Activated gamma-delta T cell treated with Interleukin-2 at 50 U/mL for 16 hours (primary cell): ENCODE data around the gene MTM1.

Source experiments
- DNase-seq: peaks from one replicate; pipeline ENCODE4 v3.0.0-alpha.2; 2020

Gene MTM1

DNA sequence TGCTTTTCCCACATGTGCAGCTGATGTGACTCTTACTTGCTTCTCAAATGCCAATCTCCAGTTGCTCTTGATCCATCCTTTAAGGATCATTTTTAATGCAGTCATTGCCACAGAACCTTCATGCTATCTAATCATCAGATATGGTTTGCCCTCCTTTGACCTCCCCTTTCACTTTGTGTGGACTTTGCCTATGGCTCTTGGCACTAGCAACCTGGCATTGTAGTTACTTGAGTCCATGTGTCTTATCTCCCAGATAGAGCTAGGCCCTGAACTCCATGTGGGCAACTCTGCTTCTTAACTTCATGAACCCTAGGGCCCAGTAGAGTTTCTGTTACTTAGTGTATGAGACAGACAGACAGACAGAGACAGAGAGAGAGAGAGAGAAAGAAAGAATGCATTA lies 41.6 kb downstream of the MTM1 start:
- no peak for DNase-seq

DNA sequence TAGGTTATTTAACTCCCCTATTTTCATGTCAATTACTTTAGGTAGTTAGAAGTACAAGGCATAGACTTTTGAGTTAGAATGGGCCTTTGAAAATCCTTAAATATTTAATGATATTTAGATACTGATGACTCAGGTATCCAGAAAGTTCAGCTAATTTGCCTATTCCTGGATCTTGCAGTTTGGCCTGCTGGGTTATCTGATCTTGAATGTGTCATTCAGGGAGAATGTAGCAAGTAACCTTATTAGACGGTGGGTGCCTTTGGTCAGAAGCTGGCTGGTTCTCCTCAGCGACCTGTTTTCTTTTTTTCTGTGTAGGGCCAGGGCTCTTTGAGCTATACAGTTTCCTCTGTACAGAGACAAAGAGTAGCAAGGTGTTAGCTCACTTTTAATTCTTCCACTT lies 42.0 kb downstream of the MTM1 start:
- no peak for DNase-seq

DNA sequence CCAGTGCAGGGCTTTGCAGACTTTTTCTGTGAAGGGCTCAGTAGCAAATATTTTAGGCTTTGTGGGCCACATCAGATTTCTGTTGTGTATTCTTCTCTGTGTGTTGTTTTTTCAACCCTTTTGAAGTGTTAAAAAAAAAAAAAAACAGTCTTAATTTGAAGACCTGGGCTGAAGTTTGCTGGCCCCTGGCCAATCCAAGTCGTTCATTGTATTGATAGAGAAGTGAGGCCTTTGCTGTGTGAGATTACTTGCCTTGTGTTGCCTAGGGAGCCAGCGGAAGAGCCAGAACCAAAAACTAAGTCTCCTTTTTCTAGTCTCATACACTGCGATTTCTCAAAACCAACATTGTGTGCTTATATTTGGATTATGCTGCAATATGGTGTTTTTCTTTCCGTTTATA lies 46.9 kb downstream of the MTM1 start:
- DNase-seq: no peak

DNA sequence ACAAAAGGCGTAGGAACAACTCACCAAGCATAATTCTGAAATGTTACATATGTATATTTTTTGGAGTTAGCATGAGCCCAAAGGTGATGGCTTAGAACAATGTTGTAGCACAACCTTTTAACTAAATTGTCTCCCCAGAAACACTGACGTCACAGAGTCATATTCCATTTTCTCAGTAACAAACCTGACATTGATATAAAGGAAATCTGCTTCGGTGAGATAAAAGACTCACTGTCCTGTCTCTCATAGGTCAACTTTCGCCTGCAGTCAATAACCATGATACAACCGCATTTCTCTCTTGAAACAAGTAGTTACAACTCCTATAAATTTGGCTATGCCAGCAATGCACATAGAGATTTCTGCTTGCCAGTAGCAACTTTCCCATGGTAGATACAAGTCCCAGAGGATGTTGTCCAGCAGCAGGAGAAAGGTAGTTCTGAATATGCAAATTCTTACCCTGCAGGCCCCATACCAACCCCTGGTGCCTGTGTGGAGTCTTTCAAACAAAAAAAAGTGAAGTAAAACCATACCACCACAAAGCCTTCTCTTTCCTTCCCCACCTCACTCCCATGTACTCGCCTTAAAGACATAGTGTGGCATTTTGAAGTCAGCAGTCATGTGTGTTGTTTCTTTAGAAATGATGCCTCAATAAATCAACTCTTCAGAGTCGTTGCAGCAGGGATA lies 47.9 kb downstream of the MTM1 start:
- no peak for DNase-seq

DNA sequence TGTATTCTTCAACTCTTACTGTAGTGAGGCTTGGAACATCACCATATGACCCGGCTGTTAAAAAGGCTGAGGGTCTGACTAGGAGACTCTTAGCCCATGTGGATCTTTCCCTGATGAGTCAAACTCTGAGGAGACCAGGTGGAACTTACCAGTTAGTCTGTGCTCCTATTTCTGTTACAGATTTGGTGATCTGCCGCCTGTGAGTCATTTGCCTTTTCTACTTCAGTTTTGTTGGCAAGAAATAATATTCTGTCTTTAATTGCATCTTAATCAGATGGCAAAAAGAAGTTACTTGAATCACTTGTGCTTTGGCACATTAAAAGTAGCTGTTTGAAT lies 48.4 kb downstream of the MTM1 start:
- no peak for DNase-seq

DNA sequence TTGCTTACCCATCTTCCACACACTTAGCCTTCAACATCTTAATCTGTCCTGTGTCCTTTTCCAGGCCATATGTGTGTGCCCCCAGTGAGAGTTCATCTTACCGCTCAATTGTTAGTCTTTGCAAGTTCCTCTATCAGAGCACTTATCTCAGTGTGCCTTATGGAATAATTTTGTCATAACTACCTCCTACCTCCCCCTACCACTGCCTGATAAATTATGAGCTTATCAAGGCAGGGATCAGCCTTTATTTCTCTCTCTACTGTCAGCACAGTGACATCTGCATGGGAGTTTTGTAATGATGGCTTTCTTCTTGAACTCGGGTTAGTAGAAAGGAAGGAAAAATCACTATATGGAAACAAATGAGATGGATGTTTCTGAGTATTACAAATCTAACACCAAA lies 53.2 kb downstream of the MTM1 start:
- no peak for DNase-seq

DNA sequence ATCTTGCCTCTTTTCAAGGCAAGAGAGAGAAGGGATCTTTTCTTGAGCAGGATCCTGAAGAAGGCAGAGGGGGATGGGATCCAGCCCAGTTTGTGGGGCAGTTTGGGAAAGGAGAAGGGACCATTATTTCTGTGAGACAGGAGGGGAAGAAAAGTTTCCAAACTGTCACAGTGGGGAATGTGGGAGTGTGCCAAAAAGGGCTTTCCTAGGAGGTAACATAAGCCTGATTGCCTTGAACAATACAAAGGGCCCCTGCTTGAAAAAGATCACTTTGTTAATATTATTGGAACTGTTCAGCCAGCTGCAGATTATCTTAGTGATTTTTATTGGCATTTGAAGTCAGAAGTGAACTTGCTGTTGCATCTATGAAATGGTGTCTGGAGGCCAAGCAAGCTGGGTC lies 55.2 kb downstream of the MTM1 start:
- DNase-seq: no peak

DNA sequence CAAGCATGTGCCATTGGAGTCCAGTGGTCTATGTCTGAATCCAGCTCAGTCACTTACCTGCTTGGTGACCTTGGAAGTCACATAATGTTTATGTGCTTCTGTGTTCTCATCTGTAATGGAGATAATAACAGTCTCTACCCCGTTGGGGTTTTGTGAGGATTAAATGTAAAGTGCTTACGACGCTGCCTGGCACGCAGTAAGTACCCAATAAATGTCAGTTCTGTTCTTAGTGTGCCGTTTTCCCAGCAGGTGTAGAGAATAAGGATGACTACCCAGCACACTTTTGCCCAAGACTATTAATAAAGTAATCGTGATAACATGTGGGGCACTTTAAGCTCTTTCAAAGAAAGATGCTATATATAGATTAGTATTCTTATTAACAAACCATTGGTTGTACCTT lies 56.7 kb downstream of the MTM1 start:
- no peak for DNase-seq

DNA sequence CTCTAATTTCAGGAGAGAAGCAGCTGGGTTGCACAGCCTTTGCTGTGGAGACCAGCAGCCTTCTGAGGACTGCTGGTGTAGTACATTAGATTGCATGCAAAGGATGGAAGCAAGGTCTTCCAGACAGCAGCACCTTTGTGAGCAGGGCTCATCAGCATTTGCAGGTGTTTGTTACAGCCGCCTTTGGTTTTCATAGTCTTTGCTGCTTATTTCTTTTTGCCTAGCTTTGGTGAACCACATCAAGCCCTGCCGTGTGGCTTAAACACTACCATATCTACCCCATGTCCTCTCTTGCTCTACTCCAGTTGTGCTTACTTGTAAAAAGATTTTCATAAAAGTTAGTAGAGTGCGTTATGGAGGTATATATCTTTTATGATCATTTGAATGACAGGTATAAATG lies 57.5 kb downstream of the MTM1 start:
- DNase-seq: no peak

DNA sequence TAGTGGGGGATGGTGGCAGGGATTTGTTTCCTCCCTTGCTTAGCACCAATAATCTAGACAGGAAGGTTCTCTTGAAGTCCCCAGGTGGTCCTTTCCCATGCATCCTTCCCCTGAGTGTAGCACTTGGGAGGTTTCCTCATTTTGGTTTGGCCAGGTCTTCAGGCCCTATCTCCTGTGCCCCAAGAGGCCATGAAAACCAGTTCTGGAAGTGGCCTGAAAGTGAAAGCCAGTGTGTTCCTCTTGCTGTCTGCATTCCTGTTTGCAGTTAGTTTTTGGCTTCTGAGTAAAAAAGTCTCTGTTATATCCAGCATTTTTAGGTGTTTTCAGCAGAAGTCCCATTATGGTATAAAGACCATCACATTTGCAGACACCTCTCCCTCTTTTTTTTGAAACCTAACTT lies 59.5 kb downstream of the MTM1 start:
- DNase-seq: no peak

DNA sequence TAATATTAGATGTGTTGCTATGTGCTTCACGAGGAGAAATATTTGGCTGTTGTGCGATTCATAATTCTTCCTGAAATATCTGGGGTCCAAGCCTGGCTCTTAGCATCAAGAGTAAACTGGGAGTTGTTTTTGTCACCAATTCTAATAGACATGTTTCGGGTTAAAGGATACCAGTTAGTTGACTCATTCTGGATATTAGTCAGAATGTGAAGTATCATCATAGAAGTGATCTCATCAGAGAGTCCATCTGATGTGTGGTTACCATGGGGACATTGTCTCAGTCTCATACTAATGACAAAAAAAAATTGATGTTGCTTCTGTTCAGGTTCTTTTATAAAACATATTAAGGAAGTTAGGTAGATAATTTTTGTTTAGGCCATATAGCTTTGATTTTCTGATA lies 67.5 kb downstream of the MTM1 start:
- no peak for DNase-seq

DNA sequence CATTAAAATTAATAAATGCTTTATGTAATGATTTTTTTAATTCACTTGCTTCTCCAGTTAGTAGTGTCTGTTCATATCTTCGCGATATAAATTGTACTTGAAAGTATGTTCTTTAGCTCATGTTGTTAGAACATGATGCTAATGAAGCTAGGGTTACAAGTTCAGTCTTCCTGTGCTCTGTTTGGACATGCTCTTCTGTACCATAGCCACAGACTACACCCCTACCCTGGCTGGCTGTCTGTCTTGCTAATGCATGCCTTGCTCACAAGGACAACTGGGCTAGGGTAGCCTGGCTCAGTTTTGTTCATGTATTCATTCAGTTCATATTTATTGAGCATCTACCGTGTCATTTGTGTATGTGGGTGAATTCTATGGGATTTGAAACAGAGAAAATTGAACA lies 74.0 kb downstream of the MTM1 start:
- no peak for DNase-seq

DNA sequence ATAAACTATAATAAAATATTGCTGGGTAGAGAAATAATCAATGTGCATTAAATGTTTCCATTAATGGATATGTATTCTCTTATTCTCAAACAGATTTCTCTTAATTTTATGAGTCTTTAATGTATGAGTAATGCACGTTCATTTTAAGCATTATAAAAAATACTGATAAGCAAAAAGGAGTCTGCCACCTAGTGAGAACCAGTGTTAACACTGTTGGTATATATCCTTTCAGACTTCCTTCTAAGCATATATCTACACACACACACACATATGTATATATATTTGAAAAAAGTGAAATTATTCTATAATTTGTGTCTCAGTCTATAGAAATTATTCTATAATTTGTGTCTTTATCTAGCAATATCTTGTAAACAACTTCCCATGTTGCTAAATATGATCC lies 74.8 kb downstream of the MTM1 start:
- no peak for DNase-seq

DNA sequence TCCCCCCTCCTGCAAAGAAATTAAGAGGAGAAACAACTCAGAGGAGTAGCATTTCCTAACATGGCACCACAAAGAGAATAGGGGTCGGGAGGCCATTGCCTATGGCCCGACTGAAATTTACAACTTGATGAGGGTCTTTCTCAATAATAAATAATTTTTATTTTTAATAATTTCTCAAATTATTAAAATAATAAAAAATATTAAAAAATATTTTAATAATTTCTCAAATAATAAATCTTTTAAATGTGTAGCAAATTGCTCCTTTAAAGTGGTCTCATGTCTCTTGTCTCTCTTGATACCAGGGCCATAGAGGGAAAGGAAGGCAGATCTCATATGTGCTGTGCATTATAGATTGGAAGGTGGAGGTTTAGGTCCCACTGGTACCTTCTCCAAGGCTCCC lies 75.5 kb downstream of the MTM1 start:
- DNase-seq: no peak

DNA sequence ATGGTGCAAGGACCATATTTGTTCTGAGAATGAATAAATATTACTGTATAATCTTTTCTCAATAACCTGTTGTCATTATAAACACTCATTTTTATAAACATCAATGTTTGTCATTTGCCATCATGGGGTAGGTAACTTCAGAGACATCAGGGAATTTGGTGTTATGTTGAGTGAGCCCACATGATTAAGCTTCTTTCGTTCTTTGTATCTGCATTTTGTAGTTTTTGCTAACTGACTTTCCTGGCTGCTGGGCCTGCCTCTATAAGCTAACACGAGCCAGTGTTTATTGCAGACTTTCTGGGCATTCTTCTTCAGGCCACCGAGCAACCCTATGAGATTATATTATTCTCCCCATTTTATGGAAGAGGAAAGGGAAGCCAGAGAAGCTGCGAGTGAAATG lies 76.0 kb downstream of the MTM1 start:
- DNase-seq: no peak

DNA sequence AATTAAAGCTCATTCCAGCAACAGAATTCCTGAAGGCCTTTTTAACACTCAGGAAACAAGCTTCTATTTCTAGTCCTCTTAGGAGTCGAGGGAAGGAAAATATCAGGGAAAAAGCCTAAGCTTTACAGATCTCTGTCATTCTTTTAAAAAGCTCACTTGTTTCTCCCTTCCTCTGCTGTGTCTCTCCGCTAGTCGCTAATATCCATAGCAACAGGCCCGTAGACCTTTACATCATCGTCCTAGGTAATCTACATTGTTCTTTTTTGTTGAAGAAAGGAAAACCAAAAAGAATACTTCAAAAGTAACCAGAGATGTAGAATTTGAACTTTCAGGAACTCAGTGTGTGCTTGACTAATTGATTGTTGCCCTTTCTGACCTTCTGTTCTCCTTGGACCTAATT lies 78.9 kb downstream of the MTM1 start:
- DNase-seq: no peak

DNA sequence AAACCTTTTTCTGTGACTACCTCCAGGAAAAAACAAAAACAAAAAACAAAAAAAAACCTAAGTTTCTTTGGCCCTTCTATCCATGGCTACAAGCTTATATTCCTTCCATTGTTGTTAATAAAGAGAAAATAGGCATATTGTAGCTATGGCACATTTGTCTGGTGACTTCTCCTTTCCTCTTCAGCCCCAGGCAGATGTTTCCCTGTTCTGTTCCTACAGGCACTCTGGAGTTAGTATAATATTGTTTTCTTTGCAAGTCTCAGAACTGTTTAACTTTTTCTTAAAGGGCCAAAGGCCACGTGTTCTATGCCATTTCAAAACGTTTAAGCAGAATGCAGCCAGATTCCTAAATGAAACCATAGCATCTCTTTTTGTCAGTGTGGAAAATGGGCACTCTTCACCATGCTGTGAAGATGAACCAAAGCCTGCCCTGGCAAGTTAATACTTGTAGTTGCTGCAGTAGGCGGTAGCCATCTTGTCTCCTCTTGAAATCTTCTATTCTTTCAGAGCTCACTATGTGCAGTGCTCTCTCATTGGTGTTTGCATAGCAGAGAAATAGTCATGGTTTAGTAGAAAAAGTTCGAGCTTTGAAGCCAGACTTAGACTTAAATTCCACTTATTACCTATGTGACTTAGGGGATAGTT lies 80.0 kb downstream of the MTM1 start:
- no peak for DNase-seq

DNA sequence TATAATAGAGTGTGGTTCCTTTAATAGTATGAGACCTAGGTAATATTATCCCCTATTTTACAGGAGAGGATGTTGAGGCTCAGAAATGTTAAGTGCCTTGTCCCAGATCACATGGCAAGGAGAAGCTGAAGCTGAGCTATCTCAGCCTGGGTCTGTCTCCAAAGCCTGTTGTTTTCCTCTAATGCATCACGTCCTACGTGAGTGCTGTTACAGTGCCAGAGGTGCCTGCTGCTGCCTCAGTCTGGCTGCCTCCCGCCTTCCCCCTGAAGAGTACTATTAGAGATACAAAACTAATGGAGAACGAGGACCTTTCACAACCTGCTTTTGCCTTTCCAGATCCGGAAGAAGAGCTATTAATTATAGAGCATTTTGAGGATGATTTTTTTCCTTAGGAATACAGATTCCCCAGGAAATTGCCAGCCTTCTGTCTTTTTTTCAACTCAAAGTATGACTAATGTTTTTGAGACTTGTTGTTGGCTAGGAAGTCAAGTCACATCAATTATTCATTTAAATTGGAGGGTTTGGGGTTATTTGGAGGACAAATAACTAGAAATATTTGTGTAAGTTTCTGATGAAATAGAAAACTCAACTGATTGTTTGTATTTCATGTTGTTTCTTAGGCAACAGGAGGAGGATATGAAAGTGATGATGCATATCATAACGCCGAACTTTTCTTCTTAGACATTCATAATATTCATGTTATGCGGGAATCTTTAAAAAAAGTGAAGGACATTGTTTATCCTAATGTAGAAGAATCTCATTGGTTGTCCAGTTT lies 80.9 kb downstream of the MTM1 start:
- no peak for DNase-seq

DNA sequence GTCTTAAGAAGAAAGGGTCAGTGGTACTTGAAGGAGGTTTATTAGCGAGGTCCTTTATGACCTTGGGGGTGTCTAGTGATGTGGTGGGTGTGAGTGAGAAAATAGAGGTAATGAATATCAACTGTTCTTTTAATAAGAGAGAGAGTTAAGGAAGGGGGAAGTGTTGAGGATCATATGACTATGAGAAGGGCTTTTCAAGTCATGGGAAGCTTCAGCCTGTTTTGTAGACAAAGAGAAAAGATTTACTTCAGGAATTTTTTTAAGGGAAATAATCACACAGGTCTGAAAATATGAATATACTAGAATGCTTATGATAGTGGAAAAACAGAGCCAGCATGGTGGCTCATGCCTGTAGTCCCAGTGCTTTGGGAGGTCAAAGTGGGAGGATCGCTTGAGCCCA lies 83.5 kb downstream of the MTM1 start:
- no peak for DNase-seq

DNA sequence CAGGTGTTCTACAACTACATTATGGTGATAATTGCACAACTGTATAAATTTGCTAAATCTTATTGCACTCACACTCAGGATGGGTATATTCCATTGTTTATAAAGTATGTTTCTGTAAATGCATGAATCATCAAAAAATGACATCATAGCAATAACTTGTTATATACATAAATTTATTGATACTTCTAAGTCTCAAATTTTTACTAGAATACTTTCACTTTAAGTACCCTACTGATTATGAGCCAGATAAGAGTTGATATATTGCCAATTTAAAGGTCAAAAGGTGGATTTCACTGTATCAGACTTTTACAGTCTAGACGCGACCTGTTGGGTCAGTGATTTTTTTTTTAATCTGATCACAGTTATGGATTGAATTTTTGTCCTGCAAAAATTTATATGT lies 87.4 kb downstream of the MTM1 start:
- DNase-seq: no peak

DNA sequence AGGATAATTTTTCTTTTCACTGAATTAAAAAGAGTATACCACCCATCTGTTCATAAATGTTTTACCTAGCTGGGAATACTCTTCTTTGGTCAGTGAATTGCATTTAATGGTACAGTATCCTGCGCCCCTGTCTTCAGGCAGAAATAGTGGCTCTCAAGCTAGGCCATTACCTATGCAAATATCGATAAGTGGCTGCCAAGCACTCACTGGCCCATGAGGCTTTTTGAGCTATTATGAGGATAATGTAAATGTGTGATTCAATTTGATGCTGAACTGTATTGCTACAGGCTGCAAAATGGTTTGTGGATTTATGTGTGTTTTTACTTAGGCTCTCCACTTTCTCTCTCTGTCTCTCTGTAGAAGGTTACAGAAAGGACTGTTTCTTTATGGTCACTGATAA lies 94.7 kb downstream of the MTM1 start:
- DNase-seq: no peak

DNA sequence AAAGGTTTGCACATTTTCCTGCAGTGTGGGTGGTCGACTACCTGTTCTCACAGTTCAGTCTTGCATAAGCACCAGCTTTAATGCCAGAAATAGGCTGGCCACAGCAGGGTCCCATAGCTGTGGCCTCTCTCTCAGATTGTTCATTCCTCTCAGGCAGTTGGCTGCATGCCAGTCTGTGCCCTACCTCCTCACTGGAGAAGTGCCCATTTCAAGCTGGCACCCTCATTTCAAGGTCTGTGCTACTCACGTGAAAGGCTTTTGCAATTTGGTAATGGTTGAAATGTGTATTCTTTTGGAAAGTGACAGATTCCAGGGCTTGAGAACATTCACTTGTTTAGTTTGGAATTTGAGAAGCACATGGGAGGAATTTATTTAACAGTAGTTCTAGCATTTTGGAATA lies 95.9 kb downstream of the MTM1 start:
- DNase-seq: no peak

DNA sequence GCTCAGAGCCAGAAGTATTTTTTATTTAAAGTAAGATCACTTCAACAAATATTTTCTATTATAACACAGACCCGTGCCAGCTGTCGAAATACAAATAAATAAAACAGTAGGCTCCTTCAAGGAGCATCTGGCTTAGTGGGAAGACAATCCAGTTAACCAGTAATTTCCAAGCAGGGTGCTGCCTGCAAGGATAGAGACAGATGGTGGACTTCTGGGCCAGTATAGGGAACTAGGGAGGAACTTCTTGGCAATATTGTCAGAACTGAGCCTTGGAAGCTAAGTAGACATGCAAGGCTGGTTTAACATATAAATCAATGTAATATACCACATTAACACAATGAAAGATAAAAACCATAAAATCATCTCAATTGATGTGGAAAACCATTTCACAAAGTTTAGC lies 107.8 kb downstream of the MTM1 start:
- DNase-seq: no peak

DNA sequence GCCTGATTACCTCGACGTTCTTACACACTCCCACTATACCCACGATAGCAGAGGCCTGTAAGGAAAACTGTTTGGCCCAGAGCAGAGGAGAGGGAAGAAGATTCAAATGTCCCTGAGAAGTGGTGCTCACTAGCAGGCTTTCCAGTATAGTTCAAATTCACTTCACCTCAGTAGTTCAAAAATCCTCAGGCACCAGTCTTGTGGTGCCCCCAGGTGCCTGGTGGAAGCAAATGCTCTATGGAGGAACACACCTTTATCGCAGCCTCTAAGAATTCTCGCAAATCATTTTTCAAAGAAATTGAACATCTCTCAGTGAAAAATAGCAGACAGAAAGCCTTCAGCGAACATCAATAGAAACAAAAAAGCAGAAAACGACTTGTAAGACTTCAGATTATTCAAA lies 112.6 kb downstream of the MTM1 start:
- DNase-seq: no peak

DNA sequence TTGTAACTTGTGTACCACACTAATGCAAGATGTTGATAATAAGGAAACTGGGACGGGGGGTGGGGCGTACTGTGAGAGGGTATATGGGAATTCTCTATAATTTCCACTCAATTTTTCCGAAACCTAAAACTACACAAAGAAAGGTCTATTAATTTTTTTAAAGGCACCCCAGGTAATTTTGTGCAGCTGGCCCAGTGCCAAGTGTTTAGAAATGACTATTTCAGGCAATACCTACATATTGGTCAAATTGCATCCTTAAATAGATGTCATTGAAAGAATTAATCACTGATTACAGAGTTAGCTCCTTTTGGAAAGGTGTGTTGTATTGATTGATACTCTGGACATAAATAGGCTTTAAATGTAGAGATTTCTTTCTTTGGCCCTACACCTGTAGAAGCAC lies 114.7 kb downstream of the MTM1 start:
- no peak for DNase-seq
